ENCODE data around the gene RRP1B.

DNA sequence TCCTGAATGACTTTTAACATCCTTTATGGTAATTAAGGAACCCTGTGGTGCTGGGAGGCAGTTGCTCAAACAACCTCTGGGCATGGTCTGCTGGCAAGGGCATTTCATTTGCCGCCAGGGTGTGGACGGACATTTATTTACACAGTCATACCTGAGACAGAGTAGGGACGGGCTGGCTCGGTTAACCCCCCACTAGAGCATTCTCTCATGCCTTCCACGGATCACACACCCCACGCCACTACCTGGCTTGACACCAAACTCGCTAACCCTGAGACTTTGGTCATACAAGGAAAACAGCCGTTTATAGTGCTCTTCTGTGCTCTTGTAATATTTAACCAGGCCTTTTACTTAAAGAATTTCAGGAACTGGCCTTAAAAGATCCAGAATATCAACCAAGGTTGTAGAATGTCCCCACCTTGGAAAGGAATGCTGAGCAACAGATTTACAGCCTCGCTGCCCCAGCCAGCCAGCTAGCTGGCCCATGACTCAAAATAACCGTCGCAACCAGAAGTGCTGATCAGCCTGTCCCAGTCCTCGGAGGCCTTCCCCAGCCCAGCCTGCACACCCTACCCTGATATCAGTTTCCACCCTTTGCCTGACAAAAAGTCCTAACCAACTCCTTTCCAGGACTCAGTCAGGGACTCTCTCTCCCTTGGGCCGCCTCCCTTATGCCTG is 53.0 kb downstream of the RRP1B start:
- TF ChIP-seq EZH2 (IDR thresholded peaks at IDR 0.05; ENCODE audit: low read depth) = no peak
- TF ChIP-seq, protein P1, sequence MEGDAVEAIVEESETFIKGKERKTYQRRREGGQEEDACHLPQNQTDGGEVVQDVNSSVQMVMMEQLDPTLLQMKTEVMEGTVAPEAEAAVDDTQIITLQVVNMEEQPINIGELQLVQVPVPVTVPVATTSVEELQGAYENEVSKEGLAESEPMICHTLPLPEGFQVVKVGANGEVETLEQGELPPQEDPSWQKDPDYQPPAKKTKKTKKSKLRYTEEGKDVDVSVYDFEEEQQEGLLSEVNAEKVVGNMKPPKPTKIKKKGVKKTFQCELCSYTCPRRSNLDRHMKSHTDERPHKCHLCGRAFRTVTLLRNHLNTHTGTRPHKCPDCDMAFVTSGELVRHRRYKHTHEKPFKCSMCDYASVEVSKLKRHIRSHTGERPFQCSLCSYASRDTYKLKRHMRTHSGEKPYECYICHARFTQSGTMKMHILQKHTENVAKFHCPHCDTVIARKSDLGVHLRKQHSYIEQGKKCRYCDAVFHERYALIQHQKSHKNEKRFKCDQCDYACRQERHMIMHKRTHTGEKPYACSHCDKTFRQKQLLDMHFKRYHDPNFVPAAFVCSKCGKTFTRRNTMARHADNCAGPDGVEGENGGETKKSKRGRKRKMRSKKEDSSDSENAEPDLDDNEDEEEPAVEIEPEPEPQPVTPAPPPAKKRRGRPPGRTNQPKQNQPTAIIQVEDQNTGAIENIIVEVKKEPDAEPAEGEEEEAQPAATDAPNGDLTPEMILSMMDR (conservative IDR thresholded peaks at IDR 0.05) = no peak
